ENCODE data around the gene SMOC2. TPM values are rescaled to one million over a fixed set of nuclear protein-coding genes. Genes with fewer than 3 reads are reported as not detected.

The SMOC2 gene
- total RNA-seq, 4 donors from 2014 or later, result 45.8 to 382 (median 160) TPM

DNA sequence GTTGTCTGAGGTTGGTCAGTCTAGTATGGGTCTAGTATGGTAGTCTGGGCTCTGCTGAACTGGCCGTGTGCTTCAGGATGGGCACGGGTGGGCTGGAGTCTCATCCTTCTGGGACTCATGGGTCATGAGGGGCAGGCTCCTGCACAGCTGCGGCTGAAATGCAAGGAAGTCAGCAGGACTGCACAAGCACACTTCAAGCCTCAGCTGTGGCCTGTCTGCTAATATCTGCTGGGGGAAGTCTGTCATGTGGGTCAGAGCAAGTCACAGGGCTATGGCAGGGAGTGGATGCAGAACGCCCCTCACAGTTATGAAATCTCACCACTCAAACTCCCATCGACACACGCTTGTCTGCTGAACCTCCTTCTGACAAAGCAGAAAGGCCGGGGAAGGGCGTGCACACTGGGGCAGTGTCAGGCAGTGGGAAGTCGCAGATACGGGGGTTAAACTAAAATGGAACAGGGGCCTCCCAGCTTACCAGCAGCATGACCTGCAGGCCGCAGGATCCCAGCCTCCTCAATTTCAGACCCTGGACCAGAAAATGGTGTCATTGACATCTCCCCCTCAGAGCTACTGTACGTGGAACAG is 229.5 kb downstream of the SMOC2 start:
- no peak overlapping the region for H3K27ac ChIP-seq
- no peak overlapping the region for H3K4me3 ChIP-seq
- TF ChIP-seq POLR2A (IDR thresholded peaks at IDR 0.05) (no peak), POLR2AphosphoS5 (IDR thresholded peaks at IDR 0.05) (no peak), EP300 (IDR thresholded peaks at IDR 0.05) (no peak)
- TF ChIP-seq, protein P1, sequence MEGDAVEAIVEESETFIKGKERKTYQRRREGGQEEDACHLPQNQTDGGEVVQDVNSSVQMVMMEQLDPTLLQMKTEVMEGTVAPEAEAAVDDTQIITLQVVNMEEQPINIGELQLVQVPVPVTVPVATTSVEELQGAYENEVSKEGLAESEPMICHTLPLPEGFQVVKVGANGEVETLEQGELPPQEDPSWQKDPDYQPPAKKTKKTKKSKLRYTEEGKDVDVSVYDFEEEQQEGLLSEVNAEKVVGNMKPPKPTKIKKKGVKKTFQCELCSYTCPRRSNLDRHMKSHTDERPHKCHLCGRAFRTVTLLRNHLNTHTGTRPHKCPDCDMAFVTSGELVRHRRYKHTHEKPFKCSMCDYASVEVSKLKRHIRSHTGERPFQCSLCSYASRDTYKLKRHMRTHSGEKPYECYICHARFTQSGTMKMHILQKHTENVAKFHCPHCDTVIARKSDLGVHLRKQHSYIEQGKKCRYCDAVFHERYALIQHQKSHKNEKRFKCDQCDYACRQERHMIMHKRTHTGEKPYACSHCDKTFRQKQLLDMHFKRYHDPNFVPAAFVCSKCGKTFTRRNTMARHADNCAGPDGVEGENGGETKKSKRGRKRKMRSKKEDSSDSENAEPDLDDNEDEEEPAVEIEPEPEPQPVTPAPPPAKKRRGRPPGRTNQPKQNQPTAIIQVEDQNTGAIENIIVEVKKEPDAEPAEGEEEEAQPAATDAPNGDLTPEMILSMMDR (IDR thresholded peaks at IDR 0.05), result no peak
- peaks cover 0 to 11% of the 10 kb centered on the region in 2 donors for H3K36me3 ChIP-seq
- H3K27me3 ChIP-seq, result no peaks in the 10 kb centered on the region
- 80% methylated on average over 3 of the region's 12 CpGs; no CpG with 5 or more reads in 1 of the 2 donors for WGBS, 2 donors (ENCODE audit: low coverage in 1 of 2)
- no peak for ATAC-seq
- no peaks in the 10 kb centered on the region for H3K4me1 ChIP-seq
- no peaks in the 10 kb centered on the region for H3K9me3 ChIP-seq

DNA sequence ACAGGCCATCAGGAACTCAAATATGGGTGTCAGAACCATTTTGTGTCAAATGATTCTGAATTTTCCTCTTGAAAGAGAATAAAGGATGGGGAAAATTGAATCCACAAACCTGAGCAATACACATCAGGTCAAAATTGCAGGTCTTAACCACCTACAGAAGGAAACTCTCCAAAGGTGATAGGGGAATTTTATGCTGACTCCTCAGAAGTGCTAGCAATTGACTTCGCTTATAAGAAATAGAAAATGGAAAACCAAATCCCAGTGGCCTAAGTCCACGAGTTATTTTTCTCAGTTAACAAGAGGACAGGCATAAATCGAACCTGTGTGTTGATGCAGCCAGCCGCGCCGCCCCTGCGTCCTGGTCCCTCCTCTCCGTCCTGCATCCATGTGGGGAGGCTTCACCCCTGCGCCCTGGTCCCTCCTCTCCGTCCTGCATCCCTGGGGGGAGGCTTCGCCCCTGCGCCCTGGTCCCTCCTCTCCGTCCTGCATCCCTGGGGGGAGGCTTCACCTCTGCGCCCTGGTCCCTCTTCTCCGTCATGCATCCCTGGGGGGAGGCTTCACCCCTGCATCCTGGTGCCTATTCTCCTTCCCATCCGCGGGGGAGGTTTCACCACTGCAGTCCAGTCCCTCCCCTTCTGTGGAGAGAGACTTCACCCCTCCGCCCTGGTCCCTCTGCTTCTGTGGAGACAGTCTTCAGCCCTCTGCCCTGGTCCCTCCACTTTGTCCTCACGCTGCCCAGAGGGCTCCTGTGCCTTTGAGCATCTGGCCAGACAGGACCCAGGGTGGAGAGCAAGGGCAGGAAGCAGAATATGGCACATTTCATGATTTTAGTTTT is 230.3 kb downstream of the SMOC2 start:
- no peaks in the 10 kb centered on the region for H3K4me1 ChIP-seq
- H3K36me3 ChIP-seq, result peaks cover 0 to 11% of the 10 kb centered on the region in 2 donors
- no peak overlapping the region for H3K4me3 ChIP-seq
- H3K9me3 ChIP-seq, result no peaks in the 10 kb centered on the region
- no peaks in the 10 kb centered on the region for H3K27me3 ChIP-seq
- WGBS, 2 donors (ENCODE audit: low coverage in 1 of 2), result 76 to 86% methylated on average over 6 to 12 of the region's 19 CpGs
- no peak for ATAC-seq
- no peak overlapping the region for H3K27ac ChIP-seq
- TF ChIP-seq POLR2A (IDR thresholded peaks at IDR 0.05), result no peak
- no peak for TF ChIP-seq POLR2AphosphoS5 (IDR thresholded peaks at IDR 0.05)
- TF ChIP-seq EP300 (IDR thresholded peaks at IDR 0.05), result no peak
- TF ChIP-seq, protein P1 (IDR thresholded peaks at IDR 0.05), result no peak

DNA sequence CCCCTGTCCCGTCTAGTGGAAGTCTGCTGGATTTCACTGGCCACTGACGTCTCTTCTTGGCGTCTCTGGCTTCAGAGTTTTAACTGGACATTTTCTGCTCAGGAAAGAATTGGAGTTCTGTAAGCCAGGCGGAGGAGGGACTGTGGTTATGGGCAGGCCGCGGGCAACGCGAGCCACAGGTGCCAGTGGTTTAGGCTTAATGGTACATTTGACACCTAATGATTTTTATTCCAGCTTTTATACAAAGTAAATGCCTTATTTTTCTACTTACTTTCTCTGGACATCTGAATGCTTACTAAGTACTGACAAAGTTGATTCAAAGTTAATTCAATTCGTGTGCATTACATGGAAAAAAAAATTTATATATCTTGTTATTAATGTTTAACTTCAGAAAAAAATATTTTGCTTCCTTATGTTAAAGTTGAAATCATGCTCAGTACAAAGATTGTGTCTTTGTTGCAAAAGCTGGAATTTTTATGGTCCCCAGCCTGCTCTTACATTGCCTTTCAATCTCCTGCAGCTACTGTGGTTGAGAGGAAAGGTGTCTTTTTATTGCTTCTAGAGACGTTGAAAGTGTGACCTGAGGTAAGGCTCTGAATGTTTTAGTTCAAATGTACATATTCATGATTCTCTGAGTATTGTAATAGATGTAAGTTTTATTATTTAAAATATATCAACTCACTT is 231.0 kb downstream of the SMOC2 start:
- TF ChIP-seq, protein P1 (IDR thresholded peaks at IDR 0.05), result no peak
- TF ChIP-seq POLR2A (IDR thresholded peaks at IDR 0.05) (no peak), EP300 (IDR thresholded peaks at IDR 0.05) (no peak), POLR2AphosphoS5 (IDR thresholded peaks at IDR 0.05) (no peak)
- no peak overlapping the region for H3K27ac ChIP-seq
- ATAC-seq, result no peak
- H3K36me3 ChIP-seq, result peaks cover 0 to 6% of the 10 kb centered on the region in 2 donors
- H3K9me3 ChIP-seq, result no peaks in the 10 kb centered on the region
- no peak overlapping the region for H3K4me3 ChIP-seq
- H3K27me3 ChIP-seq, result no peaks in the 10 kb centered on the region
- 84 to 90% methylated on average over 7 to 10 of the region's 10 CpGs for WGBS, 2 donors (ENCODE audit: low coverage in 1 of 2)
- no peaks in the 10 kb centered on the region for H3K4me1 ChIP-seq

DNA sequence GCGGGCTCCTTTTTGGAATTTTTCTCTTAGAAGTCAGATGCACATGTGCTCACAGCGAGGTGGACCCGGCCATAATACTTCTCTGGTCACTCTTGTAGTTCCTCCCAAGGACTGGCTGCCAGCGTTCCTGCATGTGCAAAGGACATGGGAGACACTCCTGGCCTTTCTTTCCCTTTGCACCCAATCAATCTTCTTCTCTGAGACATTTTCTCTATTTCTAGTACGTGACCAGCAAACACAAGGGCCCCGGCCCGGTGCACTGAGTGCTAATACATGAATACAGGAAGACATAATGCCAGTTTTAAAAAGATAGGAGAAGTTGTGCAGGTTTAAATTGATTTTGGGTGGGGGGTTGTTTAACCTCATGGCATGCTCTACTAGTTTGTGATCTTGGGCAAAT is 233.6 kb downstream of the SMOC2 start:
- Histone ChIP-seq H3K4me1 (no peaks in the 10 kb centered on the region), H3K27me3 (no peaks in the 10 kb centered on the region), H3K4me3 (no peak overlapping the region), H3K9me3 (no peaks in the 10 kb centered on the region), H3K27ac (no peak overlapping the region), H3K36me3 (no peaks in the 10 kb centered on the region)
- no peak for TF ChIP-seq POLR2A (IDR thresholded peaks at IDR 0.05)
- no peak for TF ChIP-seq EP300 (IDR thresholded peaks at IDR 0.05)
- TF ChIP-seq POLR2AphosphoS5 (IDR thresholded peaks at IDR 0.05), result no peak
- TF ChIP-seq, protein P1 (IDR thresholded peaks at IDR 0.05), result no peak
- no peak for ATAC-seq
- whole genome bisulfite sequencing, 2 donors (ENCODE audit: low coverage in 1 of 2), result 83 to 86% methylated on average over 5 to 7 of the region's 7 CpGs
